Activated CD4-positive, alpha-beta T cell treated with anti-CD3 and anti-CD28 coated beads, Interleukin-2, amount 50 U/mL, for 1 hour (primary cell): ENCODE data around the gene HMGB2.

Source experiments
- DNase-seq: peaks from one replicate; pipeline ENCODE4 v3.0.0-alpha.2; 2020

HMGB2 gene

GRCh38 chr4:173334085-173334890, at the start of gene HMGB2:
TSS of gene HMGB2 (minus strand) at chr4:173334358. CDS start at chr4:173333649, 709 bp downstream.
- DNase-seq: peak; percentile 100

GRCh38 chr4:173382349-173382748, 48.2 kb upstream of the HMGB2 start:
- no peak for DNase-seq

- DNase-seq: no peak
These were observed 47.5 kb upstream of the HMGB2 start for GRCh38 chr4:173381610-173382009.

GRCh38 chr4:173380987-173381386, 46.8 kb upstream of the HMGB2 start:
- no peak for DNase-seq

GRCh38 chr4:173379929-173380328, 45.8 kb upstream of the HMGB2 start:
- no peak for DNase-seq

GRCh38 chr4:173374588-173374987, 40.4 kb upstream of the HMGB2 start:
- DNase-seq: no peak

GRCh38 chr4:173371292-173372192, 37.4 kb upstream of the HMGB2 start:
- DNase-seq: peak; percentile 31

GRCh38 chr4:173370477-173371291, 36.5 kb upstream of the HMGB2 start, which contains the start of gene SAP30:
TSS of gene SAP30 (plus strand) at chr4:173370954. CDS start at chr4:173371183, 229 bp downstream.
- peak; percentile 98 for DNase-seq

GRCh38 chr4:173370130-173370476, 35.9 kb upstream of the HMGB2 start:
- DNase-seq: peak; percentile 56

GRCh38 chr4:173367946-173368345, 33.8 kb upstream of the HMGB2 start:
- DNase-seq: no peak

GRCh38 chr4:173367285-173367684, 33.1 kb upstream of the HMGB2 start:
- no peak for DNase-seq

- DNase-seq: no peak
These were observed 31.3 kb upstream of the HMGB2 start for GRCh38 chr4:173365359-173365996.

GRCh38 chr4:173362666-173363065, 28.5 kb upstream of the HMGB2 start:
- no peak for DNase-seq

- DNase-seq: no peak
These were observed 26.5 kb upstream of the HMGB2 start for GRCh38 chr4:173360587-173361221.

- DNase-seq: no peak
These were observed 23.8 kb upstream of the HMGB2 start for GRCh38 chr4:173357939-173358338.

GRCh38 chr4:173347467-173347866, 13.3 kb upstream of the HMGB2 start:
- DNase-seq: no peak

GRCh38 chr4:173346074-173346473, 11.9 kb upstream of the HMGB2 start:
- no peak for DNase-seq

- DNase-seq: no peak
These were observed 11.5 kb upstream of the HMGB2 start for GRCh38 chr4:173345648-173346047.

- DNase-seq: no peak
These were observed 9.8 kb upstream of the HMGB2 start for GRCh38 chr4:173343832-173344397.

GRCh38 chr4:173337463-173337862, 3.3 kb upstream of the HMGB2 start:
- DNase-seq: no peak
